CD14-positive monocyte (primary cell): ENCODE results near the gene FHIT. TPM values are rescaled to one million over a fixed set of nuclear protein-coding genes. Genes with fewer than 3 reads are reported as not detected.

Source experiments
- DNase-seq, 3 donors: peaks; one replicate each; pipeline ENCODE4 v3.0.0-alpha.2; 2011 to 2022
- H2AFZ ChIP-seq: 2 replicates; pipeline ENCODE4 v1.6.0; 2012; ENCODE audit warnings: mild to moderate bottlenecking, low read depth, low read length, inconsistent platforms; ENCODE audit not compliant: insufficient read depth, poor library complexity, severe bottlenecking
- H3K27ac ChIP-seq, 2 donors: 1 replicate in 1 of 2; 2 replicates in 1 of 2; pipeline ENCODE4 v1.5.1; 2012 to 2013; ENCODE audit warnings: low read length in 2 of 2, control low read depth in 1 of 2, inconsistent platforms in 1 of 2, low read depth in 1 of 2, mild to moderate bottlenecking in 1 of 2
- H3K27me3 ChIP-seq, 2 donors: one replicate each; pipeline versions ENCODE4 v1.6.0 to v1.6.1; 2011 to 2013; ENCODE audit warnings: low read length in 2 of 2; ENCODE audit not compliant: control insufficient read depth in 2 of 2, insufficient read depth in 2 of 2
- H3K36me3 ChIP-seq, 2 donors: replicated peaks in 1 of 2; 1 replicate in 1 of 2; 2 replicates in 1 of 2; pipeline versions ENCODE4 v1.5.1 to v1.6.1; 2012 to 2013; ENCODE audit warnings: low read length in 2 of 2, control low read depth in 1 of 2, inconsistent platforms in 1 of 2, mild to moderate bottlenecking in 1 of 2; ENCODE audit not compliant: insufficient read depth in 2 of 2, control insufficient read depth in 1 of 2
- H3K4me1 ChIP-seq, 2 donors: 1 replicate in 1 of 2; 2 replicates in 1 of 2; pipeline versions ENCODE4 v1.5.1 to v1.6.1; 2012 to 2013; ENCODE audit warnings: low read length in 2 of 2, control low read depth in 1 of 2, inconsistent platforms in 1 of 2, mild to moderate bottlenecking in 1 of 2, moderate library complexity in 1 of 2; ENCODE audit not compliant: insufficient read depth in 2 of 2, control insufficient read depth in 1 of 2
- H3K4me2 ChIP-seq: replicated peaks from 2 replicates; pipeline ENCODE3; 2012; ENCODE audit warnings: low read length, moderate library complexity, mild to moderate bottlenecking; ENCODE audit not compliant: poor library complexity, severe bottlenecking; ENCODE audit errors: extremely low read depth
- H3K4me3 ChIP-seq, 3 experiments: fragments of 200-600 bp in 1 of 3; sonication (generic) in 1 of 3; replicated peaks in 1 of 3; 1 replicate in 2 of 3; 2 replicates in 1 of 3; pipeline ENCODE4 v1.5.1; 2011 to 2013; ENCODE audit warnings: low read length in 3 of 3, mild to moderate bottlenecking in 3 of 3, control low read depth in 2 of 3, low read depth in 2 of 3, inconsistent platforms in 1 of 3, moderate library complexity in 1 of 3
- H3K79me2 ChIP-seq: 2 replicates; pipeline ENCODE4 v1.6.0; 2012; ENCODE audit warnings: mild to moderate bottlenecking, control low read depth, inconsistent platforms, low read length, moderate library complexity; ENCODE audit not compliant: insufficient read depth
- H3K9ac ChIP-seq: 2 replicates; pipeline ENCODE4 v1.6.0; 2017; ENCODE audit warnings: low read length, mild to moderate bottlenecking; ENCODE audit not compliant: insufficient read depth, poor library complexity, severe bottlenecking
- H3K9me3 ChIP-seq, 2 donors: replicated peaks in 1 of 2; 1 replicate in 1 of 2; 2 replicates in 1 of 2; pipeline versions ENCODE4 v1.5.1 to v1.6.1; 2012 to 2013; ENCODE audit warnings: low read length in 2 of 2, control low read depth in 1 of 2; ENCODE audit not compliant: control insufficient read depth in 1 of 2, insufficient read depth in 1 of 2
- H4K20me1 ChIP-seq: 2 replicates; pipeline ENCODE4 v1.6.0; 2012; ENCODE audit warnings: mild to moderate bottlenecking, low read length, control low read depth, moderate library complexity; ENCODE audit not compliant: insufficient read depth
- H3K27ac Mint-ChIP-seq, 7 donors: one replicate each; pipeline ENCODE4 v1.8.0; 2020; ENCODE audit warnings: mild to moderate bottlenecking in 7 of 7, mixed read lengths in 7 of 7, moderate library complexity in 6 of 7, inconsistent platforms in 2 of 7
- H3K27me3 Mint-ChIP-seq, 3 donors: one replicate each; pipeline ENCODE4 v1.8.0; 2021 to 2022; ENCODE audit warnings: low read depth in 3 of 3, mild to moderate bottlenecking in 3 of 3, mixed read lengths in 3 of 3, moderate library complexity in 3 of 3, inconsistent platforms in 1 of 3
- H3K36me3 Mint-ChIP-seq, 2 donors: one replicate each; pipeline ENCODE4 v1.8.0; 2020; ENCODE audit warnings: mixed read lengths in 2 of 2, inconsistent platforms in 1 of 2, mild to moderate bottlenecking in 1 of 2
- H3K4me1 Mint-ChIP-seq: one replicate; pipeline ENCODE4 v1.8.0; 2020; ENCODE audit warnings: mild to moderate bottlenecking, mixed read lengths
- H3K4me3 Mint-ChIP-seq, 2 donors: one replicate each; pipeline ENCODE4 v1.8.0; 2020; ENCODE audit warnings: mild to moderate bottlenecking in 2 of 2, mixed read lengths in 2 of 2, moderate library complexity in 1 of 2
- H3K9me3 Mint-ChIP-seq, 7 donors: one replicate each; pipeline ENCODE4 v1.8.0; 2020 to 2022; ENCODE audit warnings: mixed read lengths in 7 of 7, mild to moderate bottlenecking in 6 of 7, moderate library complexity in 6 of 7, inconsistent platforms in 2 of 7
- WGBS: methylation state at CpG from one replicate; pipeline ENCODE4 v1.1.5; 2013; ENCODE audit warnings: missing lambda C conversion rate; ENCODE audit not compliant: insufficient coverage; 5-methylcytosine and 5-hydroxymethylcytosine counted together
- intact Hi-C, 2 donors: fragments of 100-400 bp; cut with micrococcal nuclease; formaldehyde crosslinking; loops; one replicate each; pipeline versions ENCODE4 v1.15.0 to v1.15.1; 2023
- polyA plus RNA-seq, 3 donors: library from polyadenylated mRNA; depleted of rRNA in 1 of 3; unstranded in 2 of 3; stranded (reverse) in 1 of 3; fragments of 300-500 nt in 2 of 3; fragments of >200 nt in 1 of 3; fragmentation: Illumina TruSeq in 2 of 3; gene quantifications; 1 replicate in 2 of 3; 2 replicates in 1 of 3; pipeline ENCODE4 v1.2.3, GENCODE V29; 2012 to 2021
- TF ChIP-seq, protein P1 (sequence below): fragments of 200-600 bp; IDR thresholded peaks from one replicate; pipeline ENCODE4 v1.8.0; 2022; ENCODE audit warnings: antibody characterized with exemption, mild to moderate bottlenecking

FHIT gene
- polyA plus RNA-seq, 3 donors = 1.7 to 3.4 (median 3.2) TPM

DNA sequence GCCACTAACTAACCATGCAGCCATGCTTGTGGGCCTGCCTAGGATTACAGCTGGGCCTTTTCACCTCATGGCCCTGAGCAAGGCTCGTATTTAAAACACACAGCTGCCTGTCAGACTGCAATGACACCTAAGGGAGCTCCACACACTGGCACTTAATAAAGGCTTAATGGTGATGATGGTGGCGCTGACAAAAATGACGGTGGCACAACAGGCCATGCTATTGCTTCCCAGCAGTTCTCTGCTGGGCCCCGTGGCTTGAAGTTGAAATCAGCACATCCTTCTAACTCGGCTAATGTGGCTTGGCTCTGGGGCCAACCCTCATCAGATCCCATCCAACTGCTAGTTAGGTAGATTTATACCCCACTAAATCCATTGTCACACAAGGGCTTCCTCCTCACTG is 112.9 kb downstream of the FHIT start:
- intact Hi-C loops = no loop called here
- no peaks in the 10 kb centered on the region for H3K27me3 ChIP-seq
- no peak overlapping the region for H3K4me3 ChIP-seq
- Mint-ChIP-seq H3K9me3 (no peaks in the 10 kb centered on the region), H3K4me3 (no peak overlapping the region), H3K27me3 (peaks cover 0 to 2% (median under 1%) of the 10 kb centered on the region in 3 donors), H3K27ac (no peak overlapping the region), H3K4me1 (no peaks in the 10 kb centered on the region), H3K36me3 (no peaks in the 10 kb centered on the region)
- DNase-seq = no peak
- TF ChIP-seq, protein P1, sequence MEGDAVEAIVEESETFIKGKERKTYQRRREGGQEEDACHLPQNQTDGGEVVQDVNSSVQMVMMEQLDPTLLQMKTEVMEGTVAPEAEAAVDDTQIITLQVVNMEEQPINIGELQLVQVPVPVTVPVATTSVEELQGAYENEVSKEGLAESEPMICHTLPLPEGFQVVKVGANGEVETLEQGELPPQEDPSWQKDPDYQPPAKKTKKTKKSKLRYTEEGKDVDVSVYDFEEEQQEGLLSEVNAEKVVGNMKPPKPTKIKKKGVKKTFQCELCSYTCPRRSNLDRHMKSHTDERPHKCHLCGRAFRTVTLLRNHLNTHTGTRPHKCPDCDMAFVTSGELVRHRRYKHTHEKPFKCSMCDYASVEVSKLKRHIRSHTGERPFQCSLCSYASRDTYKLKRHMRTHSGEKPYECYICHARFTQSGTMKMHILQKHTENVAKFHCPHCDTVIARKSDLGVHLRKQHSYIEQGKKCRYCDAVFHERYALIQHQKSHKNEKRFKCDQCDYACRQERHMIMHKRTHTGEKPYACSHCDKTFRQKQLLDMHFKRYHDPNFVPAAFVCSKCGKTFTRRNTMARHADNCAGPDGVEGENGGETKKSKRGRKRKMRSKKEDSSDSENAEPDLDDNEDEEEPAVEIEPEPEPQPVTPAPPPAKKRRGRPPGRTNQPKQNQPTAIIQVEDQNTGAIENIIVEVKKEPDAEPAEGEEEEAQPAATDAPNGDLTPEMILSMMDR = no peak
- no peak overlapping the region for H3K27ac ChIP-seq
- no peaks in the 10 kb centered on the region for H4K20me1 ChIP-seq
- H3K36me3 ChIP-seq = no peaks in the 10 kb centered on the region
- H3K9ac ChIP-seq = no peak overlapping the region
- no peaks in the 10 kb centered on the region for H3K79me2 ChIP-seq
- no peak overlapping the region for H3K4me2 ChIP-seq
- 67% methylated on average over 1 of the region's 5 CpGs for WGBS
- H3K9me3 ChIP-seq = no peaks in the 10 kb centered on the region
- no peak overlapping the region for H2AFZ ChIP-seq
- no peaks in the 10 kb centered on the region for H3K4me1 ChIP-seq

DNA sequence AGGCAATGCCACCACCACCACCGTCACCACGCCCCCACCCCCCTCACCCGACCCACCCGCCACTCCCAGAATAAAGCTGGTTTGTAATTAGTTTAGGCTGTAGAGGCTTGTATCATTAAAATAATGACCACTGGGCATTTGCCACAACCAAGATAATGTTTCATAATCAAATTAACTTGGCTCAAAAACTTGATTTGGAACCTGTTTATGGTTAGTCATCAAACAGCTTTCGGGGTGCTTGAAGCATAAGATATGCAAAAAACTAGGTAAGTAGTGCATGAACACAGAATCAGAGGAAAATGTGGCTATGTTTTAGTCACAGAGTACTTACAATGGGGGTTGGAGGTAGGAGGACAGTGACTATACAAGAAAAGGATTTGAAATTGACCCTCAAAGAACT is 115.1 kb downstream of the FHIT start:
- TF ChIP-seq, protein P1 = no peak
- peaks cover 0 to 2% (median 0%) of the 10 kb centered on the region in 3 donors for H3K27me3 Mint-ChIP-seq
- no peak overlapping the region for H3K4me3 ChIP-seq
- DNase-seq = no peak
- H4K20me1 ChIP-seq = no peaks in the 10 kb centered on the region
- no peak overlapping the region for H3K9ac ChIP-seq
- no peaks in the 10 kb centered on the region for H3K36me3 Mint-ChIP-seq
- no peaks in the 10 kb centered on the region for H3K27me3 ChIP-seq
- WGBS = 100% methylated on average over 1 of the region's 5 CpGs
- no peak overlapping the region for H2AFZ ChIP-seq
- H3K4me3 Mint-ChIP-seq = no peak overlapping the region
- no peaks in the 10 kb centered on the region for H3K4me1 ChIP-seq
- intact Hi-C loops = no loop called here
- no peak overlapping the region for H3K27ac ChIP-seq
- no peaks in the 10 kb centered on the region for H3K9me3 Mint-ChIP-seq
- H3K4me2 ChIP-seq = no peak overlapping the region
- H3K9me3 ChIP-seq = no peaks in the 10 kb centered on the region
- H3K79me2 ChIP-seq = no peaks in the 10 kb centered on the region
- H3K4me1 Mint-ChIP-seq = no peaks in the 10 kb centered on the region
- no peaks in the 10 kb centered on the region for H3K36me3 ChIP-seq
- H3K27ac Mint-ChIP-seq = no peak overlapping the region
